GM19455 (cell line): ENCODE measurements around the gene AHNAK.
"Not testable (repeated sequence)": the region's sequence is repeated elsewhere in the genome, so short reads cannot be mapped to it uniquely, and the experiment has no call there.

Experiments used
- ATAC-seq: cut with Tn5 transposase; IDR thresholded peaks from one replicate; pipeline ENCODE4 v1.9.1; 2021; ENCODE audit not compliant: unreplicated experiment

Gene AHNAK

GRCh38 chr11:62393061-62393611 lies 153.5 kb downstream of the AHNAK start:
- ATAC-seq, result no peak

- no peak for ATAC-seq
These were observed 154.1 kb downstream of the AHNAK start for GRCh38 chr11:62392506-62392905.

GRCh38 chr11:62391642-62392425 lies 154.8 kb downstream of the AHNAK start:
- no peak for ATAC-seq

- ATAC-seq, result no peak
These were observed 155.9 kb downstream of the AHNAK start for GRCh38 chr11:62390722-62391121.

- no peak for ATAC-seq
These were observed 156.4 kb downstream of the AHNAK start for GRCh38 chr11:62390237-62390636.

GRCh38 chr11:62388999-62389398 lies 157.6 kb downstream of the AHNAK start:
- no peak for ATAC-seq

GRCh38 chr11:62387381-62387780 lies 159.2 kb downstream of the AHNAK start:
- ATAC-seq, result no peak

GRCh38 chr11:62386083-62386482 lies 160.5 kb downstream of the AHNAK start:
- not testable (repeated sequence) for ATAC-seq

GRCh38 chr11:62383822-62384221 lies 162.8 kb downstream of the AHNAK start:
- no peak for ATAC-seq
